Measurements from ENCODE around the gene EIF2B5. TPM values are rescaled to one million over a fixed set of nuclear protein-coding genes. Genes with fewer than 3 reads are reported as not detected.

The EIF2B5 gene
- total RNA-seq, 4 donors from 2014 or later: 45.1 to 49.7 (median 48.1) TPM

DNA sequence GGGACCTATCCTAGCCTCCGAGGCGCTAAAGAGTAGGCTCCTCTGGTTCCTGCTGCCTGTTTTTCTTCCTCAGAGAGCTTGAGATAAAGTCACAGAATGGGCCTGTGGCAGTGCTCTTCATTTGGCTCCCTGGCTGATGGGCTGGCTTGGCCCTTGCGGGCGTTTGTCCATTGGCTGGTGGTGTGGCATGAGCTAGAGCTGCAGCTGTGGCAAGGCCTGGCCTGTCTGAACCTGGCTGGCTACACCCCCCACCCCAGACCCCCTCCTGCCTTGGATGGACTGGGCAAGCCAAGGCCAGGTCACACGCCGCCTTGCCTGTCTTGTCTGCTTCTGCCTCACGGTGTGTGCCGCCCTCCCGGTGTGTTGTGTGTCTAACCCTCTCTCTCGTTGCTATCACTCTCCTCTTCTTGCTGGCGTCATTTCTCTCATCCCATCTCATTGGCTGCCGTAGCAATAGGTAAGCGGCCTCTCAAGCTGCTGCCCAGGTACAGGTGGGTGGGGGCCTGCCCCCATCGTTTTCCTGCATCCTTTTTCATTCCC is 42.7 kb downstream of the EIF2B5 start:
- H3K36me3 ChIP-seq: peaks cover 0 to 44% (median 17%) of the 10 kb centered on the region in 4 donors

DNA sequence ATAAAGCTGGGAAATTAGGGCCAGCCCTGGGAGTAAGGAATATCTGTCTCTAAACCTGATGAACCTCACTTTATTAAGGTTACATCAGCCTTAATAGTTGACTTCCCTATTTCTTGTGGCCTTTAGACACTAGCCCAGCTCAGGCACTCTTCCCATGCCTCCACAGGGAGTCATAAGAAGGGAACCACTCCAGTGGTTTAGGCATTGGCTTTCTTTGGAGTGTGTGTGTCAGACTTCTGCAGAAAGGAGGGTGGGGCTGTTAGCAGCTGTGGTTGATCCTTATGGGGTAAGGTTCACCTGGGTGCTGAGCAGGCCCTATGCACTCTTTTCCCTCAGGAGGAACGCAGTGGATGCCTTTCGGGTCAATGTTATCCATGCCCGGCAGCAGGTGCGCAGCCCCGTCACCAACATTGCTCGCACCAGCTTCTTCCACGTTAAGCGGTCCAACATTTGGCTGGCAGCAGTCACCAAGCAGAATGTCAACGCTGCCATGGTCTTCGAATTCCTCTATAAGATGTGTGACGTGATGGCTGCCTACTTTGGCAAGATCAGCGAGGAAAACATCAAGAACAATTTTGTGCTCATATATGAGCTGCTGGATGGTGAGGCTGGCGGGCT is 43.5 kb downstream of the EIF2B5 start:
- WGBS, 2 donors (ENCODE audit: low coverage in 1 of 2): 95 to 97% methylated on average over 10 to 13 of the region's 13 CpGs
- TF ChIP-seq POLR2A (IDR thresholded peaks at IDR 0.05) (no peak), POLR2AphosphoS5 (IDR thresholded peaks at IDR 0.05) (no peak), EP300 (IDR thresholded peaks at IDR 0.05; ENCODE audit: low read depth) (no peak), CTCF (IDR thresholded peaks at IDR 0.05) (no peak)
- Histone ChIP-seq H3K27ac (no peak overlapping the region), H3K27me3 (no peaks in the 10 kb centered on the region), H3K4me1 (peaks cover 18 to 38% (median 29%) of the 10 kb centered on the region in 4 donors), H3K9me3 (no peaks in the 10 kb centered on the region), H3K36me3 (peaks cover 0 to 52% (median 25%) of the 10 kb centered on the region in 4 donors), H3K4me3 (no peak overlapping the region)
- in situ Hi-C loops (cut with MboI; ENCODE audit: low pct_ligation_motif_present in 1 of 4, low pct_unique_long_range_greater_than_20kb in 1 of 4, low sequenced_read_pairs in 3 of 4) (no loop called here), intact Hi-C loops (cut with DNase I; ENCODE audit: low total_unique reads) (no loop called here)
- DNase-seq: no peak

More for the DNA sequence above, 42.7 kb downstream of the EIF2B5 start:
- Histone ChIP-seq H3K9me3 (no peaks in the 10 kb centered on the region), H3K27me3 (no peaks in the 10 kb centered on the region), H3K4me3 (no peak overlapping the region), H3K27ac (peak overlapping the region in 2 of 4 donors; percentile 94 to 96), H3K4me1 (peaks cover 19 to 38% (median 29%) of the 10 kb centered on the region in 4 donors)
- no peak for DNase-seq
- TF ChIP-seq CTCF (IDR thresholded peaks at IDR 0.05) (no peak), POLR2AphosphoS5 (IDR thresholded peaks at IDR 0.05) (no peak), POLR2A (IDR thresholded peaks at IDR 0.05) (no peak), EP300 (IDR thresholded peaks at IDR 0.05; ENCODE audit: low read depth) (no peak)
- in situ Hi-C loops (cut with MboI; ENCODE audit: low pct_ligation_motif_present in 1 of 4, low pct_unique_long_range_greater_than_20kb in 1 of 4, low sequenced_read_pairs in 3 of 4) (no loop called here), intact Hi-C loops (cut with DNase I; ENCODE audit: low total_unique reads) (no loop called here)
- WGBS, 2 donors (ENCODE audit: low coverage in 1 of 2): 80 to 86% methylated on average over 1 to 13 of the region's 14 CpGs

GRCh38 chr3:184180165-184180564 is 45.0 kb downstream of the EIF2B5 start:
- WGBS, 2 donors (ENCODE audit: low coverage in 1 of 2): 83% methylated on average over 6 of the region's 6 CpGs; no CpG with 5 or more reads in 1 of the 2 donors
- in situ Hi-C loops (cut with MboI; ENCODE audit: low pct_ligation_motif_present in 1 of 4, low pct_unique_long_range_greater_than_20kb in 1 of 4, low sequenced_read_pairs in 3 of 4): no loop called here
- intact Hi-C loops (cut with DNase I; ENCODE audit: low total_unique reads): loop anchor here (10.0 kb wide), 1 partner anchor 45 kb away; the partner anchor contains the start of gene EIF2B5

More at GRCh38 chr3:184180165-184180564, 45.0 kb downstream of the EIF2B5 start:
- Histone ChIP-seq H3K4me3 (no peak overlapping the region), H3K9me3 (no peaks in the 10 kb centered on the region), H3K4me1 (peaks cover 14 to 32% (median 29%) of the 10 kb centered on the region in 4 donors), H3K27ac (no peak overlapping the region), H3K36me3 (peaks cover 0 to 57% (median 28%) of the 10 kb centered on the region in 4 donors), H3K27me3 (no peaks in the 10 kb centered on the region)
- no peak for TF ChIP-seq POLR2AphosphoS5 (IDR thresholded peaks at IDR 0.05)
- TF ChIP-seq POLR2A (IDR thresholded peaks at IDR 0.05): no peak
- TF ChIP-seq CTCF (IDR thresholded peaks at IDR 0.05): no peak
- no peak for TF ChIP-seq EP300 (IDR thresholded peaks at IDR 0.05; ENCODE audit: low read depth)
- DNase-seq: no peak

All from transverse colon (tissue), 4 donors.